ENCODE results near the gene MANSC1.

GRCh38 chr12:12398026-12398859, 48.2 kb upstream of the MANSC1 start:
- TF ChIP-seq, protein P1, sequence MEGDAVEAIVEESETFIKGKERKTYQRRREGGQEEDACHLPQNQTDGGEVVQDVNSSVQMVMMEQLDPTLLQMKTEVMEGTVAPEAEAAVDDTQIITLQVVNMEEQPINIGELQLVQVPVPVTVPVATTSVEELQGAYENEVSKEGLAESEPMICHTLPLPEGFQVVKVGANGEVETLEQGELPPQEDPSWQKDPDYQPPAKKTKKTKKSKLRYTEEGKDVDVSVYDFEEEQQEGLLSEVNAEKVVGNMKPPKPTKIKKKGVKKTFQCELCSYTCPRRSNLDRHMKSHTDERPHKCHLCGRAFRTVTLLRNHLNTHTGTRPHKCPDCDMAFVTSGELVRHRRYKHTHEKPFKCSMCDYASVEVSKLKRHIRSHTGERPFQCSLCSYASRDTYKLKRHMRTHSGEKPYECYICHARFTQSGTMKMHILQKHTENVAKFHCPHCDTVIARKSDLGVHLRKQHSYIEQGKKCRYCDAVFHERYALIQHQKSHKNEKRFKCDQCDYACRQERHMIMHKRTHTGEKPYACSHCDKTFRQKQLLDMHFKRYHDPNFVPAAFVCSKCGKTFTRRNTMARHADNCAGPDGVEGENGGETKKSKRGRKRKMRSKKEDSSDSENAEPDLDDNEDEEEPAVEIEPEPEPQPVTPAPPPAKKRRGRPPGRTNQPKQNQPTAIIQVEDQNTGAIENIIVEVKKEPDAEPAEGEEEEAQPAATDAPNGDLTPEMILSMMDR (IDR thresholded peaks at IDR 0.05; ENCODE audit: low read depth, low read length, poor library complexity, severe bottlenecking): no peak
- no peak for TF ChIP-seq EZH2phosphoT487 (IDR thresholded peaks at IDR 0.05; ENCODE audit: borderline replicate concordance, low read length)

Data from DOHH2 (cell line).